IMR-90 (cell line): Measurements from ENCODE around the gene CELF5. TPM values are rescaled to one million over a fixed set of nuclear protein-coding genes. Genes with fewer than 3 reads are reported as not detected.

Source experiments
- ATAC-seq: fragments of 200-7000 bp; cut with Tn5 transposase; 2 replicates; pipeline ENCODE4 v1.9.1; 2020; ENCODE audit warnings: low read depth, mild to moderate bottlenecking, moderate library complexity
- BruUV-seq: library from RNA; stranded (reverse); fragments of 400-500 nt; replicated peaks from 2 replicates; lab custom pipeline; 2021; lab: Mats Ljungman, UMichigan
- CTCF ChIA-PET: fragments of 300-600 bp; formaldehyde crosslinking; extraction: SDS; loops from one replicate; lab custom pipeline; 2021; ENCODE audit warnings: antibody characterized with exemption; lab: Yijun Ruan, JAX
- POLR2A ChIA-PET: fragments of 300-600 bp; sonication (Branson Sonifier 250); formaldehyde crosslinking; loops from one replicate; lab custom pipeline; 2022; ENCODE audit warnings: antibody characterized with exemption; ENCODE audit not compliant: unreplicated experiment; lab: Charles Lee
- DNase-seq: peaks from one replicate; pipeline ENCODE4 v3.0.0; 2013
- H2AFZ ChIP-seq: replicated peaks from 2 replicates; pipeline ENCODE3; 2013; ENCODE audit warnings: low read length, mild to moderate bottlenecking; ENCODE audit not compliant: poor library complexity
- H2AK5ac ChIP-seq: 2 replicates; pipeline ENCODE4 v1.6.1; 2013; ENCODE audit warnings: low read depth, low read length, inconsistent platforms
- H2AK9ac ChIP-seq: replicated peaks from 2 replicates; pipeline ENCODE3; 2013; ENCODE audit warnings: mild to moderate bottlenecking, low read depth, low read length, moderate library complexity; ENCODE audit not compliant: poor library complexity
- H2BK120ac ChIP-seq: 2 replicates; pipeline ENCODE4 v1.6.1; 2013; ENCODE audit warnings: low read depth, low read length, inconsistent platforms
- H2BK15ac ChIP-seq: 3 replicates; pipeline ENCODE4 v1.6.1; 2013; ENCODE audit warnings: low read depth, low read length, inconsistent platforms
- H2BK20ac ChIP-seq: 2 replicates; pipeline ENCODE4 v1.6.1; 2013; ENCODE audit warnings: low read depth, mild to moderate bottlenecking, inconsistent platforms, low read length, moderate library complexity
- H2BK5ac ChIP-seq: 2 replicates; pipeline ENCODE4 v1.6.1; 2013; ENCODE audit warnings: mild to moderate bottlenecking, low read depth, low read length, inconsistent platforms; ENCODE audit not compliant: poor library complexity, severe bottlenecking
- H3K14ac ChIP-seq: replicated peaks from 2 replicates; pipeline ENCODE4 v1.6.1; 2013; ENCODE audit warnings: low read depth, low read length, inconsistent platforms
- H3K18ac ChIP-seq: 2 replicates; pipeline ENCODE4 v1.6.1; 2013; ENCODE audit warnings: low read depth, low read length, control low read depth
- H3K23ac ChIP-seq: 2 replicates; pipeline ENCODE4 v1.6.1; 2013; ENCODE audit warnings: low read depth, low read length, inconsistent platforms
- H3K27ac ChIP-seq: 2 replicates; pipeline ENCODE4 v1.5.1; 2013; ENCODE audit warnings: mild to moderate bottlenecking, control low read depth, low read length; ENCODE audit not compliant: insufficient read depth
- H3K27me3 ChIP-seq: 2 replicates; pipeline ENCODE4 v1.6.1; 2013; ENCODE audit warnings: low read length; ENCODE audit not compliant: control insufficient read depth, insufficient read depth
- H3K36me3 ChIP-seq: 2 replicates; pipeline ENCODE4 v1.6.1; 2013; ENCODE audit warnings: low read length, mixed read lengths; ENCODE audit not compliant: control insufficient read depth, insufficient read depth
- H3K4ac ChIP-seq: 2 replicates; pipeline ENCODE4 v1.6.1; 2013; ENCODE audit warnings: low read depth, low read length, inconsistent platforms
- H3K4me1 ChIP-seq: 2 replicates; pipeline ENCODE4 v1.6.1; 2013; ENCODE audit warnings: low read length, mixed read lengths; ENCODE audit not compliant: control insufficient read depth, insufficient read depth
- H3K4me2 ChIP-seq: 2 replicates; pipeline ENCODE4 v1.6.1; 2013; ENCODE audit warnings: low read depth, mild to moderate bottlenecking, control low read depth, low read length, moderate library complexity
- H3K4me3 ChIP-seq: 2 replicates; pipeline ENCODE4 v1.5.1; 2013; ENCODE audit warnings: low read depth, mild to moderate bottlenecking, control low read depth, low read length, moderate library complexity; ENCODE audit not compliant: insufficient read depth
- H3K56ac ChIP-seq: 2 replicates; pipeline ENCODE4 v1.6.1; 2013; ENCODE audit warnings: low read length, inconsistent platforms; ENCODE audit not compliant: insufficient read depth; ENCODE audit errors: extremely low read depth
- H3K79me1 ChIP-seq, 2 experiments: 2 replicates each; pipeline ENCODE4 v1.6.1; 2013; ENCODE audit warnings: low read length in 2 of 2, inconsistent platforms in 1 of 2, low read depth in 1 of 2
- H3K9ac ChIP-seq: 2 replicates; pipeline ENCODE4 v1.6.1; 2013; ENCODE audit warnings: low read depth, low read length, control low read depth
- H3K9me1 ChIP-seq: 2 replicates; pipeline ENCODE4 v1.6.1; 2013; ENCODE audit warnings: low read length, inconsistent platforms; ENCODE audit not compliant: insufficient read depth
- H3K9me3 ChIP-seq: 2 replicates; pipeline ENCODE4 v1.6.1; 2013; ENCODE audit warnings: low read length; ENCODE audit not compliant: control insufficient read depth, insufficient read depth
- H4K20me1 ChIP-seq: 2 replicates; pipeline ENCODE4 v1.6.1; 2013; ENCODE audit warnings: low read length, inconsistent platforms; ENCODE audit not compliant: insufficient read depth
- H4K5ac ChIP-seq: 2 replicates; pipeline ENCODE4 v1.6.1; 2013; ENCODE audit warnings: mild to moderate bottlenecking, low read depth, low read length, control low read depth
- H4K8ac ChIP-seq, 2 experiments: 2 replicates each; pipeline ENCODE4 v1.6.1; 2013; ENCODE audit warnings: low read depth in 2 of 2, low read length in 2 of 2, control low read depth in 1 of 2, inconsistent platforms in 1 of 2
- H4K91ac ChIP-seq: 2 replicates; pipeline ENCODE4 v1.6.1; 2013; ENCODE audit warnings: low read depth, low read length, inconsistent platforms; ENCODE audit not compliant: insufficient read depth
- ELK1 ChIP-seq: fragments of 150-350 bp; IDR thresholded peaks from 2 replicates; pipeline ENCODE4 v1.6.1; 2016; ENCODE audit warnings: low read depth, mild to moderate bottlenecking, low read length, moderate library complexity, borderline replicate concordance
- NFE2L2 ChIP-seq: fragments of 150-350 bp; IDR thresholded peaks from 2 replicates; pipeline ENCODE4 v1.6.1; 2016; ENCODE audit warnings: low read depth, mild to moderate bottlenecking, low read length
- POLR2A ChIP-seq: IDR thresholded peaks from 2 replicates; pipeline ENCODE4 v1.6.1; 2012; ENCODE audit warnings: mild to moderate bottlenecking, low read depth, low read length
- RCOR1 ChIP-seq: IDR thresholded peaks from 2 replicates; pipeline ENCODE4 v1.6.1; 2012; ENCODE audit warnings: mild to moderate bottlenecking, low read length, improper control_type of control experiment; ENCODE audit not compliant: insufficient replicate concordance
- WGBS, 2 experiments: methylation state at CpG; one replicate each; pipeline versions ENCODE4 v1.1.5 to v1.1.7; 2013; ENCODE audit warnings: missing lambda C conversion rate in 2 of 2; ENCODE audit not compliant: insufficient read length in 1 of 2; ENCODE audit errors: extremely low coverage in 2 of 2; 5-methylcytosine and 5-hydroxymethylcytosine counted together
- dilution Hi-C: fragments of 300-500 bp; cut with HindIII; formaldehyde crosslinking; loops from one replicate; pipeline ENCODE4 v1.14.3; 2018; ENCODE audit warnings: low sequenced_read_pairs; ENCODE audit not compliant: unreplicated experiment
- in situ Hi-C: fragments of 300-500 bp; cut with MboI; formaldehyde crosslinking; loops from 3 replicates; pipeline ENCODE4 v1.14.3; 2019; ENCODE audit warnings: low sequenced_read_pairs, inconsistent platforms, mixed read lengths
- intact Hi-C: fragments of 100-400 bp; cut with micrococcal nuclease; formaldehyde crosslinking; loops from 2 replicates; pipeline ENCODE4 v1.10.0; 2022
- polyA plus RNA-seq, 3 experiments: library from polyadenylated mRNA; depleted of rRNA; stranded (reverse); fragments of >200 nt; gene quantifications; 2 replicates each; pipeline ENCODE4 v1.2.3, GENCODE V29; 2012; ENCODE audit warnings: low replicate concordance in 1 of 3
- total RNA-seq: library from RNA; depleted of rRNA; stranded (reverse); fragments of >200 nt; gene quantifications from 2 replicates; pipeline ENCODE4 v1.2.3, GENCODE V29; 2012
- TF ChIP-seq, protein P1 (sequence below): conservative IDR thresholded peaks from 2 replicates; pipeline ENCODE4 v1.5.1; 2012; ENCODE audit warnings: mild to moderate bottlenecking, low read depth, low read length, improper control_type of control experiment

The CELF5 gene
- total and polyA plus RNA-seq, 2 of the 4 experiments (the other 2 are of a cell fraction) = 0.02 TPM; not detected in 1

GRCh38 chr19:3274942-3275582, 50.6 kb downstream of the CELF5 start:
- no peak overlapping the region for H3K23ac ChIP-seq

More at GRCh38 chr19:3274942-3275582, 50.6 kb downstream of the CELF5 start:
- peaks cover 39% of the 10 kb centered on the region for H3K27me3 ChIP-seq
- intact Hi-C loops = no loop called here
- no peak overlapping the region for H2BK120ac ChIP-seq
- peak overlapping the region; percentile 82 for H3K4me3 ChIP-seq
- BruUV-seq = no TSS peak
- H3K4me2 ChIP-seq = peak overlapping the region; percentile 99
- H3K9me3 ChIP-seq = peaks cover 6% of the 10 kb centered on the region
- peak overlapping the region; percentile 23 for H2AK9ac ChIP-seq
- 0 out of 2 replicates have a peak, but pooled peaks cover 3% of the 10 kb centered on the region for H3K9me1 ChIP-seq
- no peak overlapping the region for H3K9ac ChIP-seq
- H3K79me1 ChIP-seq = no peaks in the 10 kb centered on the region
- H4K5ac ChIP-seq = no peak overlapping the region
- no peak overlapping the region for H2AK5ac ChIP-seq
- 19% methylated on average over 14 of the region's 19 CpGs; no CpG with 5 or more reads in 1 of the 2 experiments for whole genome bisulfite sequencing, 2 experiments
- no peak overlapping the region for H2BK5ac ChIP-seq
- ChIA-PET POLR2A (interaction anchor here (0.6 kb wide), 2 partner anchors 12 to 1418 kb away, joined by 3 to 4 read pairs; no protein-coding TSS in a partner anchor), CTCF (interaction anchor here (0.6 to 1.7 kb wide), 3 partner anchors 30 to 250 kb away, joined by 3 to 5 read pairs (median 3); no protein-coding TSS in a partner anchor)
- in situ Hi-C loops = no loop called here
- H3K4ac ChIP-seq = no peak overlapping the region
- no peak overlapping the region for H3K18ac ChIP-seq
- TF ChIP-seq NFE2L2 = no peak
- TF ChIP-seq POLR2A = no peak
- TF ChIP-seq, protein P1, sequence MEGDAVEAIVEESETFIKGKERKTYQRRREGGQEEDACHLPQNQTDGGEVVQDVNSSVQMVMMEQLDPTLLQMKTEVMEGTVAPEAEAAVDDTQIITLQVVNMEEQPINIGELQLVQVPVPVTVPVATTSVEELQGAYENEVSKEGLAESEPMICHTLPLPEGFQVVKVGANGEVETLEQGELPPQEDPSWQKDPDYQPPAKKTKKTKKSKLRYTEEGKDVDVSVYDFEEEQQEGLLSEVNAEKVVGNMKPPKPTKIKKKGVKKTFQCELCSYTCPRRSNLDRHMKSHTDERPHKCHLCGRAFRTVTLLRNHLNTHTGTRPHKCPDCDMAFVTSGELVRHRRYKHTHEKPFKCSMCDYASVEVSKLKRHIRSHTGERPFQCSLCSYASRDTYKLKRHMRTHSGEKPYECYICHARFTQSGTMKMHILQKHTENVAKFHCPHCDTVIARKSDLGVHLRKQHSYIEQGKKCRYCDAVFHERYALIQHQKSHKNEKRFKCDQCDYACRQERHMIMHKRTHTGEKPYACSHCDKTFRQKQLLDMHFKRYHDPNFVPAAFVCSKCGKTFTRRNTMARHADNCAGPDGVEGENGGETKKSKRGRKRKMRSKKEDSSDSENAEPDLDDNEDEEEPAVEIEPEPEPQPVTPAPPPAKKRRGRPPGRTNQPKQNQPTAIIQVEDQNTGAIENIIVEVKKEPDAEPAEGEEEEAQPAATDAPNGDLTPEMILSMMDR = peak; percentile 48
- TF ChIP-seq ELK1 = no peak
- TF ChIP-seq RCOR1 = no peak
- H4K91ac ChIP-seq = no peak overlapping the region
- H3K36me3 ChIP-seq = no peaks in the 10 kb centered on the region
- peak overlapping the region; percentile 98 for H2AFZ ChIP-seq
- H2BK15ac ChIP-seq = no peak overlapping the region
- DNase-seq = no peak
- no peak overlapping the region for H4K8ac ChIP-seq
- H2BK20ac ChIP-seq = no peak overlapping the region
- ATAC-seq = peak; percentile 66
- 0 out of 2 replicates have a peak, but pooled peaks cover 2% of the 10 kb centered on the region for H3K4me1 ChIP-seq
- dilution Hi-C loops = no loop called here
- no peak overlapping the region for H3K27ac ChIP-seq
- no peaks in the 10 kb centered on the region for H4K20me1 ChIP-seq
- no peak overlapping the region for H3K14ac ChIP-seq
- H3K56ac ChIP-seq = no peak overlapping the region
